ENCODE results near the gene PLPP4.

GRCh38 chr10:120557311-120557710 is 100.3 kb downstream of the PLPP4 start:
- TF ChIP-seq POLR2A (IDR thresholded peaks at IDR 0.05) (no peak), POLR2AphosphoS5 (IDR thresholded peaks at IDR 0.05; ENCODE audit: insufficient read depth in 1 of 2, low read depth in 1 of 2) (no peak)
